Hepatocyte (in vitro differentiated cells): Measurements from ENCODE around the gene TGFBI. TPM values are rescaled to one million over a fixed set of nuclear protein-coding genes. Genes with fewer than 3 reads are reported as not detected.

ENCODE experiments used
- DNase-seq: peaks from one replicate; pipeline ENCODE4 v3.0.0-alpha.2; 2016; ENCODE audit warnings: low spot score
- H2AFZ ChIP-seq: fragments of 200-600 bp; sonication (generic); 2 replicates; pipeline ENCODE4 v1.6.0; 2016; ENCODE audit warnings: antibody characterized with exemption, mild to moderate bottlenecking
- H3K27ac ChIP-seq: fragments of 200-600 bp; sonication (generic); 2 replicates; pipeline ENCODE4 v1.5.1; 2016; ENCODE audit warnings: mild to moderate bottlenecking
- H3K27me3 ChIP-seq: fragments of 200-600 bp; sonication (generic); 2 replicates; pipeline ENCODE4 v1.6.1; 2016
- H3K36me3 ChIP-seq: fragments of 200-600 bp; sonication (generic); replicated peaks from 2 replicates; pipeline ENCODE4 v1.5.1; 2016; ENCODE audit warnings: low read depth; ENCODE audit not compliant: insufficient read depth
- H3K4me1 ChIP-seq: fragments of 200-600 bp; sonication (generic); 2 replicates; pipeline ENCODE4 v1.5.1; 2016; ENCODE audit warnings: mild to moderate bottlenecking, moderate library complexity; ENCODE audit not compliant: insufficient read depth
- H3K4me2 ChIP-seq: fragments of 200-600 bp; sonication (generic); 2 replicates; pipeline ENCODE4 v1.6.0; 2016
- H3K4me3 ChIP-seq: fragments of 200-600 bp; sonication (generic); 2 replicates; pipeline ENCODE4 v1.5.1; 2016; ENCODE audit warnings: mild to moderate bottlenecking
- H3K79me2 ChIP-seq: fragments of 200-600 bp; sonication (generic); 2 replicates; pipeline ENCODE4 v1.6.0; 2017; ENCODE audit warnings: mild to moderate bottlenecking
- H3K9me2 ChIP-seq: fragments of 200-600 bp; sonication (generic); replicated peaks from 2 replicates; pipeline ENCODE4 v1.6.0; 2017; ENCODE audit warnings: mild to moderate bottlenecking; ENCODE audit not compliant: insufficient read depth
- H3K9me3 ChIP-seq: fragments of 200-600 bp; sonication (generic); 2 replicates; pipeline ENCODE4 v1.5.1; 2016; ENCODE audit warnings: low read depth, mild to moderate bottlenecking
- H4K20me1 ChIP-seq: fragments of 200-600 bp; sonication (generic); 2 replicates; pipeline ENCODE4 v1.6.0; 2016; ENCODE audit warnings: mild to moderate bottlenecking; ENCODE audit not compliant: insufficient read depth, poor library complexity, severe bottlenecking
- EZH2 ChIP-seq: fragments of 200-600 bp; sonication (generic); IDR thresholded peaks from 2 replicates; pipeline ENCODE4 v1.6.1; 2016; ENCODE audit warnings: antibody characterized with exemption, mild to moderate bottlenecking, borderline replicate concordance
- EZH2phosphoT487 ChIP-seq: fragments of 200-600 bp; sonication (generic); IDR thresholded peaks from one replicate; pipeline ENCODE4 v1.6.1; 2018; ENCODE audit warnings: antibody characterized with exemption, mild to moderate bottlenecking, low read depth, moderate library complexity; ENCODE audit not compliant: unreplicated experiment, severe bottlenecking
- WGBS: methylation state at CpG from one replicate; pipeline ENCODE4 v1.1.6; 2016; ENCODE audit warnings: low lambda C conversion rate; ENCODE audit errors: missing lambda C conversion rate; 5-methylcytosine and 5-hydroxymethylcytosine counted together
- polyA plus RNA-seq: library from polyadenylated mRNA; unstranded; fragments of >200 nt; fragmentation: Nextera tagmentation; extraction: Ambion mirVana; gene quantifications from 2 replicates; pipeline ENCODE4 v1.2.1, GENCODE V29; 2016
- total RNA-seq: library from RNA; depleted of rRNA; stranded (reverse); fragments of >200 nt; gene quantifications from 2 replicates; pipeline ENCODE4 v1.2.3, GENCODE V29; 2014
- TF ChIP-seq, protein P1 (sequence below): fragments of 200-600 bp; sonication (generic); IDR thresholded peaks from 2 replicates; pipeline ENCODE4 v1.5.1; 2016; ENCODE audit warnings: antibody characterized with exemption, mild to moderate bottlenecking; ENCODE audit not compliant: poor library complexity

Gene TGFBI
- total and polyA plus RNA-seq, 2 experiments from 2014 or later, result 396 to 401 TPM

DNA sequence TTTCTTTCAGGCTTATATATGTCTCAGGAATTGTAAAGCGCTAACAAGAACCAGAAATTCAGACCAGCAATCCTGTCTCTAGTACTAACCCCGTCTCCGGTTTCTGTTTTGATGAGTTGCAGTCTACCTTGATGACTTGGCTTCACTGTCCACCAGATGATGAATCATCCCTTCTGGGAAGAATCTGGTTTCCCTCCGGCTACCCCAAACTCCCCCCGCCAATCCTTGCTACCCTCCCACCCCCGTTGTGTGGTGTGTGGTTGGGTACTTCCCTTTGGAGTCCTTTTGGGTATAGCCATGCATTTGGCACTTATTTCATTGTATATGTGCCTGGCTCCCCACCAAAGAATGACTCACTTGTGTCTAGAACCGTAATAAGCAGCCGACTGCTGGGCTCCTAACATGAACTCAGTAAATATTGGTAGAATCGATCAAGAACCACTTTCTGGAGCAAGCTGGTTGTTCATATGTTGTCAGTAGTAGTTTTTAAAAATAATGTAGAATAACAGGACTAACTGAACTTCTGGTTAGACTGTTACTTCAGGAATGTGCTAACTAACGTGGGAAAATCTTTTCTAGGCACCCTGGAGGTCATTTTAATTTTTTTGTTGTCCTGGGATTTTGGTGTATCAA, 8.3 kb upstream of the TGFBI start:
- 41% methylated on average over 10 of the region's 10 CpGs for WGBS
- H3K9me3 ChIP-seq, result no peaks in the 10 kb centered on the region
- TF ChIP-seq EZH2, result no peak
- TF ChIP-seq, protein P1, sequence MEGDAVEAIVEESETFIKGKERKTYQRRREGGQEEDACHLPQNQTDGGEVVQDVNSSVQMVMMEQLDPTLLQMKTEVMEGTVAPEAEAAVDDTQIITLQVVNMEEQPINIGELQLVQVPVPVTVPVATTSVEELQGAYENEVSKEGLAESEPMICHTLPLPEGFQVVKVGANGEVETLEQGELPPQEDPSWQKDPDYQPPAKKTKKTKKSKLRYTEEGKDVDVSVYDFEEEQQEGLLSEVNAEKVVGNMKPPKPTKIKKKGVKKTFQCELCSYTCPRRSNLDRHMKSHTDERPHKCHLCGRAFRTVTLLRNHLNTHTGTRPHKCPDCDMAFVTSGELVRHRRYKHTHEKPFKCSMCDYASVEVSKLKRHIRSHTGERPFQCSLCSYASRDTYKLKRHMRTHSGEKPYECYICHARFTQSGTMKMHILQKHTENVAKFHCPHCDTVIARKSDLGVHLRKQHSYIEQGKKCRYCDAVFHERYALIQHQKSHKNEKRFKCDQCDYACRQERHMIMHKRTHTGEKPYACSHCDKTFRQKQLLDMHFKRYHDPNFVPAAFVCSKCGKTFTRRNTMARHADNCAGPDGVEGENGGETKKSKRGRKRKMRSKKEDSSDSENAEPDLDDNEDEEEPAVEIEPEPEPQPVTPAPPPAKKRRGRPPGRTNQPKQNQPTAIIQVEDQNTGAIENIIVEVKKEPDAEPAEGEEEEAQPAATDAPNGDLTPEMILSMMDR, result no peak
- no peak for TF ChIP-seq EZH2phosphoT487
- no peak overlapping the region for H2AFZ ChIP-seq
- no peaks in the 10 kb centered on the region for H4K20me1 ChIP-seq
- H3K27ac ChIP-seq, result peak overlapping the region; percentile 96
- no peaks in the 10 kb centered on the region for H3K9me2 ChIP-seq
- no peaks in the 10 kb centered on the region for H3K36me3 ChIP-seq
- H3K79me2 ChIP-seq, result no peaks in the 10 kb centered on the region
- peaks cover 29% of the 10 kb centered on the region for H3K4me1 ChIP-seq
- no peak overlapping the region for H3K4me3 ChIP-seq
- peak overlapping the region; percentile 46 for H3K4me2 ChIP-seq
- peak; percentile 78 for DNase-seq
- H3K27me3 ChIP-seq, result no peaks in the 10 kb centered on the region

DNA sequence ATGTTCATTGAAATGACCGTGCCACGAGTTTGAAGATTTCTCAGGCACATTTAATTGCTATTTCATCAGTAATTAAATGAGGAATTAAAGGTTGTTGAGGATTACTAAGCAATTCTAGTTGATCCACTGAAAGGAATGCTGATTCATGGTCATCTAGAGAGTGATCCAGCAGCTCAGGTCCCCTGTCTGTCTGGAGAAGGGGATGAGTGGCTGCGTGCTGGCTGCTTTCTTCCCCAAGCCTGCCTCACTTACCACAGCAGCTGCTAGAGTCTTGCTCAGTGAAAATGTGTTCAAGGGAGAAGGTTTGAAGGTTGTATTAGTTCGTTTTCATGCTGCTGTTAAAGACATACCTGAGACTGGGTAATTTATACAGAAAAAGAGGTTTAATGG, 7.8 kb upstream of the TGFBI start:
- Histone ChIP-seq H3K4me3 (no peak overlapping the region), H3K9me2 (no peaks in the 10 kb centered on the region), H3K9me3 (no peaks in the 10 kb centered on the region), H3K36me3 (no peaks in the 10 kb centered on the region), H2AFZ (no peak overlapping the region), H3K27me3 (no peaks in the 10 kb centered on the region), H4K20me1 (no peaks in the 10 kb centered on the region), H3K4me1 (peaks cover 29% of the 10 kb centered on the region), H3K4me2 (no peak overlapping the region), H3K79me2 (no peaks in the 10 kb centered on the region), H3K27ac (peak overlapping the region; percentile 96)
- DNase-seq, result no peak
- WGBS, result 65% methylated on average over 4 of the region's 4 CpGs
- no peak for TF ChIP-seq EZH2phosphoT487
- TF ChIP-seq EZH2, result no peak
- TF ChIP-seq, protein P1, result no peak

DNA sequence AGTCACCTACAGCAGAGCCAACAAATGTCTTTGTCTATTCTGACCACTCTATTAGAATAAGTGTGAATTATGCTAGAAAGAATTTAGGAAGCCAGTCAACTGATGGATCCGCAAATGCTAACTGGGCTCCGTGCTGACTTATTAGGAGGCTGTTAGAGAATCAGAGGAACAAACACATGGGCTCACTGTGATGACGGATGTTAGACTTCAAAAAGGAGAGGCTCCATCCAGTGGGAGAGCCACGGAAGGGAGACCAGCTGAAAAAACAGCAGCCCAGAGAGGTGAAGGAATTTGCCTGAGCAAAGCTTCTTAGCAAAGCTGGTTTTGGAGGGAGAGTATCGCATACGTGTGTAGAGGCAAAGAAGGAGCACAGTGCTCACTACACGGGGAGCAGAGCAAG, 5.8 kb upstream of the TGFBI start:
- H3K79me2 ChIP-seq, result no peaks in the 10 kb centered on the region
- DNase-seq, result no peak
- H3K9me3 ChIP-seq, result no peaks in the 10 kb centered on the region
- TF ChIP-seq EZH2 (no peak), EZH2phosphoT487 (no peak)
- TF ChIP-seq, protein P1, result no peak
- H2AFZ ChIP-seq, result no peak overlapping the region
- H3K4me3 ChIP-seq, result no peak overlapping the region
- 83% methylated on average over 7 of the region's 7 CpGs for WGBS
- H3K36me3 ChIP-seq, result no peaks in the 10 kb centered on the region
- H4K20me1 ChIP-seq, result no peaks in the 10 kb centered on the region
- no peak overlapping the region for H3K27ac ChIP-seq
- no peak overlapping the region for H3K4me2 ChIP-seq
- H3K4me1 ChIP-seq, result peaks cover 30% of the 10 kb centered on the region
- H3K27me3 ChIP-seq, result no peaks in the 10 kb centered on the region
- H3K9me2 ChIP-seq, result no peaks in the 10 kb centered on the region
